OCI-LY7 (cell line): ENCODE measurements around the gene CBLN1.

Experiments
- EZH2phosphoT487 ChIP-seq: fragments of 200-600 bp; sonication (generic); IDR thresholded peaks from 2 replicates; pipeline ENCODE4 v1.6.1; 2018; ENCODE audit warnings: low read depth, borderline replicate concordance, mild to moderate bottlenecking, mixed run types, antibody characterized with exemption, low read length, moderate library complexity, mixed read lengths
- TF ChIP-seq, protein P1 (sequence below): fragments of 200-600 bp; sonication (generic); conservative IDR thresholded peaks from 2 replicates; pipeline ENCODE4 v1.5.1; 2014; ENCODE audit warnings: mild to moderate bottlenecking, antibody characterized with exemption, low read length, moderate library complexity, mixed read lengths

DNA sequence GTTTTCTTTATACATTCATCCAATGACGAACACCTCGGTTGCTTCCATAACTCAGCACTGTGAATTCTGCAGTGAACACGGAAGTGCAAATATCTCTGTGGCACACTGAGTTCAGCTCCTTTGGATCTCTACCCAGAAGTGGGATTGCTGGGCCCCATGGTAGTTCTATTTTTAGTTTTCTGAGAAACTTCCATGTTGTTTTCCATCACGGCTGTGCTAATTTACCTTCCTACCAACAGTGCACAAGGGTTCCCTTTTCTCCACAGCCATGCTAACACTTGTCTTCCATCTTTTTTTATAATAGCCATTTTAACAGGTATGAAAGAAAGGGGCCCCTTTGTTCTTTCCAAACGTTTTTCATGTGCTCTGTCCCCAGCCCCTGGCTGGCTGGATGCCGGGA lies 30.2 kb upstream of the CBLN1 start:
- TF ChIP-seq, protein P1, sequence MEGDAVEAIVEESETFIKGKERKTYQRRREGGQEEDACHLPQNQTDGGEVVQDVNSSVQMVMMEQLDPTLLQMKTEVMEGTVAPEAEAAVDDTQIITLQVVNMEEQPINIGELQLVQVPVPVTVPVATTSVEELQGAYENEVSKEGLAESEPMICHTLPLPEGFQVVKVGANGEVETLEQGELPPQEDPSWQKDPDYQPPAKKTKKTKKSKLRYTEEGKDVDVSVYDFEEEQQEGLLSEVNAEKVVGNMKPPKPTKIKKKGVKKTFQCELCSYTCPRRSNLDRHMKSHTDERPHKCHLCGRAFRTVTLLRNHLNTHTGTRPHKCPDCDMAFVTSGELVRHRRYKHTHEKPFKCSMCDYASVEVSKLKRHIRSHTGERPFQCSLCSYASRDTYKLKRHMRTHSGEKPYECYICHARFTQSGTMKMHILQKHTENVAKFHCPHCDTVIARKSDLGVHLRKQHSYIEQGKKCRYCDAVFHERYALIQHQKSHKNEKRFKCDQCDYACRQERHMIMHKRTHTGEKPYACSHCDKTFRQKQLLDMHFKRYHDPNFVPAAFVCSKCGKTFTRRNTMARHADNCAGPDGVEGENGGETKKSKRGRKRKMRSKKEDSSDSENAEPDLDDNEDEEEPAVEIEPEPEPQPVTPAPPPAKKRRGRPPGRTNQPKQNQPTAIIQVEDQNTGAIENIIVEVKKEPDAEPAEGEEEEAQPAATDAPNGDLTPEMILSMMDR = no peak
- TF ChIP-seq EZH2phosphoT487 = no peak
